Transverse colon (tissue), 4 donors: ENCODE results near the gene TNNI3K. TPM values are rescaled to one million over a fixed set of nuclear protein-coding genes. Genes with fewer than 3 reads are reported as not detected.

Experiments used
- DNase-seq: peaks from one replicate; pipeline ENCODE4 v3.0.0-alpha.2; 2019
- H3K27ac ChIP-seq, 4 donors: fragments of 200-600 bp; sonication (generic); 2 replicates each; pipeline ENCODE4 v1.5.1; 2016 to 2018; ENCODE audit warnings: inconsistent platforms in 4 of 4
- H3K27me3 ChIP-seq: fragments of 200-600 bp; sonication (generic); 2 replicates; pipeline ENCODE4 v1.5.1; 2017; ENCODE audit warnings: inconsistent platforms
- H3K36me3 ChIP-seq, 4 donors: fragments of 200-600 bp; sonication (generic); 2 replicates each; pipeline ENCODE4 v1.5.1; 2017 to 2019; ENCODE audit warnings: inconsistent platforms in 4 of 4
- H3K4me1 ChIP-seq, 4 donors: fragments of 200-600 bp; sonication (generic); 2 replicates each; pipeline ENCODE4 v1.5.1; 2017 to 2020; ENCODE audit warnings: inconsistent platforms in 4 of 4
- H3K4me3 ChIP-seq, 4 donors: fragments of 200-600 bp; sonication (generic); 1 replicate in 1 of 4; 2 replicates in 3 of 4; pipeline versions ENCODE4 v1.5.1 to v1.6.1; 2017 to 2019; ENCODE audit warnings: inconsistent platforms in 4 of 4
- H3K9me3 ChIP-seq, 2 donors: fragments of 200-600 bp; sonication (generic); 2 replicates each; pipeline ENCODE4 v1.5.1; 2017 to 2019; ENCODE audit warnings: inconsistent platforms in 2 of 2
- EP300 ChIP-seq: sonication (generic); formaldehyde crosslinking; IDR thresholded peaks from one replicate; pipeline ENCODE4 v1.6.1; 2017; ENCODE audit warnings: antibody characterized with exemption, low read depth
- POLR2A ChIP-seq: fragments of 450-650 bp; IDR thresholded peaks from one replicate; pipeline ENCODE4 v1.6.1; 2016; ENCODE audit warnings: antibody characterized with exemption, mild to moderate bottlenecking, moderate library complexity
- POLR2AphosphoS5 ChIP-seq, 3 donors: sonication (generic); formaldehyde crosslinking; IDR thresholded peaks; one replicate each; pipeline ENCODE4 v1.6.1; 2016; ENCODE audit warnings: antibody characterized with exemption in 3 of 3
- WGBS, 2 donors: methylation state at CpG; one replicate each; pipeline ENCODE4 v1.1.5; 2018; ENCODE audit warnings: low coverage in 1 of 2; 5-methylcytosine and 5-hydroxymethylcytosine counted together
- in situ Hi-C, 4 donors: fragments of 200-750 bp; cut with MboI; loops; one replicate each; pipeline versions ENCODE4 v1.15.0 to v1.15.1; 2017; ENCODE audit warnings: low sequenced_read_pairs in 3 of 4, low pct_ligation_motif_present in 1 of 4, low pct_unique_long_range_greater_than_20kb in 1 of 4
- intact Hi-C: fragments of 100-400 bp; cut with DNase I; formaldehyde crosslinking; loops from one replicate; pipeline ENCODE4 v1.15.1; 2023; ENCODE audit warnings: low total_unique reads
- total RNA-seq, 4 donors: library from RNA; depleted of rRNA; stranded (reverse); fragments of >200 nt; gene quantifications; one replicate each; pipeline ENCODE4 v1.1.0, GENCODE V29; 2016
- TF ChIP-seq, protein P1 (sequence below), 5 experiments: fragments of 200-600 bp in 3 of 5; fragments of 450-650 bp in 2 of 5; sonication (generic) in 3 of 5; IDR thresholded peaks; 1 replicate in 2 of 5; 2 replicates in 3 of 5; pipeline ENCODE4 v1.5.1; 2016 to 2017; ENCODE audit warnings: antibody characterized with exemption in 5 of 5, inconsistent platforms in 3 of 5, mild to moderate bottlenecking in 2 of 5, moderate library complexity in 1 of 5

TNNI3K gene
- total RNA-seq, 4 donors from 2014 or later: 0.95 to 14.2 (median 2.9) TPM; not detected in 1

GRCh38 chr1:74316302-74316701 lies 81.1 kb downstream of the TNNI3K start:
- H3K4me3 ChIP-seq: no peak overlapping the region

DNA sequence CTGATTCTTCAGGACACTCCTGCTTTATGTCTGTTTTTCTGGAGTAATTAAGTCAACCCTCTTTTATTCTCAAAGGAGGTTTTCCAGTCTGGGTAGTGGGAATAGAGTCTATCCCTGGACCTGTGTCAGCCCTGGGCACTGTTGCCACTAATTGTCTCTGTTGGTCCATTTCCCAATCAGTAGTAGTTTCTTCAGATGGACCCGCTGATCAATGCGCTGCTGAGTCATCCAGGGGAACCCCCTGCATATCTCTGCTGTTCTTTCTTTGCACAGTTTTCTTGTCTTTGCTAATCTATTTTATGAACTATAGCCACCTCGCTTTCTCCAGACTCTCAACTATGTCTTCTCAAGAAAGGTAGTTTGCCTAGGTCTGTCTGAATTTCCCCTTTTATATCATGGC lies 82.5 kb downstream of the TNNI3K start:
- no peak overlapping the region for H3K27ac ChIP-seq
- H3K4me3 ChIP-seq: no peak overlapping the region
- DNase-seq: no peak
- in situ Hi-C loops (no loop called here), intact Hi-C loops (no loop called here)
- no peaks in the 10 kb centered on the region for H3K9me3 ChIP-seq
- H3K4me1 ChIP-seq: no peaks in the 10 kb centered on the region
- no peaks in the 10 kb centered on the region for H3K27me3 ChIP-seq
- H3K36me3 ChIP-seq: no peaks in the 10 kb centered on the region
- TF ChIP-seq POLR2A (no peak), EP300 (no peak), POLR2AphosphoS5 (IDR thresholded peaks at IDR 0.05) (no peak)
- TF ChIP-seq, protein P1, sequence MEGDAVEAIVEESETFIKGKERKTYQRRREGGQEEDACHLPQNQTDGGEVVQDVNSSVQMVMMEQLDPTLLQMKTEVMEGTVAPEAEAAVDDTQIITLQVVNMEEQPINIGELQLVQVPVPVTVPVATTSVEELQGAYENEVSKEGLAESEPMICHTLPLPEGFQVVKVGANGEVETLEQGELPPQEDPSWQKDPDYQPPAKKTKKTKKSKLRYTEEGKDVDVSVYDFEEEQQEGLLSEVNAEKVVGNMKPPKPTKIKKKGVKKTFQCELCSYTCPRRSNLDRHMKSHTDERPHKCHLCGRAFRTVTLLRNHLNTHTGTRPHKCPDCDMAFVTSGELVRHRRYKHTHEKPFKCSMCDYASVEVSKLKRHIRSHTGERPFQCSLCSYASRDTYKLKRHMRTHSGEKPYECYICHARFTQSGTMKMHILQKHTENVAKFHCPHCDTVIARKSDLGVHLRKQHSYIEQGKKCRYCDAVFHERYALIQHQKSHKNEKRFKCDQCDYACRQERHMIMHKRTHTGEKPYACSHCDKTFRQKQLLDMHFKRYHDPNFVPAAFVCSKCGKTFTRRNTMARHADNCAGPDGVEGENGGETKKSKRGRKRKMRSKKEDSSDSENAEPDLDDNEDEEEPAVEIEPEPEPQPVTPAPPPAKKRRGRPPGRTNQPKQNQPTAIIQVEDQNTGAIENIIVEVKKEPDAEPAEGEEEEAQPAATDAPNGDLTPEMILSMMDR (IDR thresholded peaks at IDR 0.05): no peak
- 84 to 100% methylated on average over 3 of the region's 3 CpGs for WGBS, 2 donors

More at GRCh38 chr1:74316302-74316701, 81.1 kb downstream of the TNNI3K start:
- TF ChIP-seq, protein P1 (IDR thresholded peaks at IDR 0.05): no peak
- TF ChIP-seq POLR2A: no peak
- no peak for TF ChIP-seq POLR2AphosphoS5 (IDR thresholded peaks at IDR 0.05)
- TF ChIP-seq EP300: no peak
- no peak overlapping the region for H3K27ac ChIP-seq
- intact Hi-C loops (no loop called here), in situ Hi-C loops (no loop called here)
- no peaks in the 10 kb centered on the region for H3K36me3 ChIP-seq
- WGBS, 2 donors: 78 to 89% methylated on average over 2 of the region's 2 CpGs
- no peaks in the 10 kb centered on the region for H3K9me3 ChIP-seq
- no peaks in the 10 kb centered on the region for H3K27me3 ChIP-seq
- DNase-seq: no peak
- no peaks in the 10 kb centered on the region for H3K4me1 ChIP-seq

DNA sequence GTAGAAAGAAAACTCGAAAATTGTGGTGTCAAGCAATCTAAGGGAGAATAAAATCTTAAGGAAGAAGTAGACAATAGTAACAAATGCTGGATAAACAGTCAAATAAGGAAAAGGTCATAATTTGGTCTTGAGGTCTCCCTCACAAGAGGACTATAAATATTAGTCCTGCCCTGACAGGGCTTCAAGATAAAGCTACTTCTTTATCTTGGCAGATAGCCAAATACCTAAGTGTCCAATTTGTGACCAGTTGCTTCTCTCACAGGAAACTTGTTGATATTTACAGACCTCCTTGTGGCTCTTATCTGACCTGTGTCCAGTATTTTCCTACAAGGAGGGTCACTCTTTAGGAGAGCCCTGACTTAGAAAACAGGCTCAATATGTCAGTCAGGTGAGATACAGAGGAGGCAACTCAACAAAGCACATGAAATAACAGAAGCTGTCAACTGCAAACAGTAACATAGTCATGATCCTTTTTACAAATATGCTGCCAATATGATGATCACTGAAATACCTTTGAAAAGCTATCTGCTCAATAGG lies 88.8 kb downstream of the TNNI3K start:
- no peak for DNase-seq
- H3K4me3 ChIP-seq: no peak overlapping the region
- intact Hi-C loops (no loop called here), in situ Hi-C loops (no loop called here)
- TF ChIP-seq EP300: no peak
- no peak for TF ChIP-seq POLR2A
- no peak for TF ChIP-seq POLR2AphosphoS5 (IDR thresholded peaks at IDR 0.05)
- TF ChIP-seq, protein P1 (IDR thresholded peaks at IDR 0.05): no peak
- no peaks in the 10 kb centered on the region for H3K9me3 ChIP-seq
- no peak overlapping the region for H3K27ac ChIP-seq
- WGBS, 2 donors: 57 to 68% methylated on average over 1 of the region's 1 CpG
- no peaks in the 10 kb centered on the region for H3K4me1 ChIP-seq
- H3K36me3 ChIP-seq: no peaks in the 10 kb centered on the region
- H3K27me3 ChIP-seq: no peaks in the 10 kb centered on the region

DNA sequence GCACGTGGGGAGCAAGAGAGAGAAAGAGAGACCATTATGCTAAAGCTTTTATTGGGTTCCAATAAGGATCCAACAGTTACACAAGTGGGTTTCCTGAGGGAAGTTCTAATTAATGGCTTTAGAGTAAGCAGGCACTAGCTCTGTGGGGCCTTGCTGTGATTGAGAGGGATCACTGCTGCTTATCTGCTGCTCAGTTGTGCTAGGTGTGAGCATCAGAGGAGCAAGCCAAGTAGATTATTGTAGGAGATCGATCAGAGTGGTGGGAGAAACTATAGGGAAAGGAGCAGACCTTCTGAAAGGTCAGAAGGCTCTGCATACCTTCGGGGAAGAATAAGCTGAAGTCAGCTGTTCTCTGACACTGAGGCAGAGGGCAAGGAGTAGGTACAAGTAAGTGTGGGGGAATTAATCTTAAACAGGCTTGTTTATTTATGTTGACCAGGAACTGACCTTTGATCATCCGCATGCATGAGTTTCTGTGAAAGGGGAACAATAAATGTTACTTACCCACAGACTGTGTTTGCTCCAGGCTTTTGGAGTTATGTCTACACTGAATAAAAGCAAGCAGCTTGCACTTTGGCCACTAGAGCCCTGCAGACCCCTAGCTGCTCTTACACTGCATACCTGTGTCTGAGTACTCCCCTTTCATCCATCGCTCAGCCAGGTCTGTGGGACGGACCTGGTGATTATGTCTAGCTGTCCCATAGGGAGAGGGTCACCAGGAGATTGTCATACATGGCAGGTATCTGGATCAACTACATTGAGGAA lies 89.7 kb downstream of the TNNI3K start:
- intact Hi-C loops (no loop called here), in situ Hi-C loops (no loop called here)
- Histone ChIP-seq H3K4me1 (no peaks in the 10 kb centered on the region), H3K9me3 (no peaks in the 10 kb centered on the region), H3K27me3 (no peaks in the 10 kb centered on the region), H3K36me3 (no peaks in the 10 kb centered on the region), H3K4me3 (no peak overlapping the region), H3K27ac (no peak overlapping the region)
- WGBS, 2 donors: 50 to 71% methylated on average over 1 to 6 of the region's 6 CpGs
- DNase-seq: no peak
- TF ChIP-seq, protein P1 (IDR thresholded peaks at IDR 0.05): no peak
- TF ChIP-seq EP300 (no peak), POLR2A (no peak), POLR2AphosphoS5 (IDR thresholded peaks at IDR 0.05) (no peak)
